H1 (cell line): Measurements from ENCODE around the gene GIMAP4. TPM values are rescaled to one million over a fixed set of nuclear protein-coding genes. Genes with fewer than 3 reads are reported as not detected.

Experiments
- CTCF ChIA-PET: fragments of 300-600 bp; sonication (Branson Sonifier 250); formaldehyde crosslinking; loops from one replicate; lab custom pipeline; 2021; ENCODE audit not compliant: partially characterized antibody; lab: Charles Lee
- POLR2A ChIA-PET: fragments of 300-600 bp; sonication (Branson Sonifier 250); formaldehyde crosslinking; loops from one replicate; lab custom pipeline; 2021; ENCODE audit warnings: inconsistent platforms; ENCODE audit not compliant: partially characterized antibody; lab: Charles Lee
- DNase-seq, 2 experiments: peaks; one replicate each; pipeline versions ENCODE4 v3.0.0 to v3.0.0-alpha.2; 2010 to 2022; ENCODE audit warnings: low spot score in 2 of 2, low read depth in 1 of 2, mixed read lengths in 1 of 2
- FAIRE-seq: peaks from 2 replicates; lab custom pipeline; 2011; peaks lifted over from hg19 to GRCh38; lab: Jason Lieb, UNC
- H2AFZ ChIP-seq: 2 replicates; pipeline ENCODE4 v1.8.1; 2012; ENCODE audit warnings: low read length, inconsistent platforms
- H2AK5ac ChIP-seq: 2 replicates; pipeline ENCODE4 v1.6.1; 2013; ENCODE audit warnings: low read depth, low read length
- H2BK120ac ChIP-seq: replicated peaks from 2 replicates; pipeline ENCODE3; 2013; ENCODE audit warnings: low read depth, low read length, inconsistent platforms
- H2BK12ac ChIP-seq: 2 replicates; pipeline ENCODE4 v1.6.1; 2013; ENCODE audit warnings: low read depth, low read length
- H2BK15ac ChIP-seq: 2 replicates; pipeline ENCODE4 v1.6.1; 2013; ENCODE audit warnings: low read length
- H2BK20ac ChIP-seq: 2 replicates; pipeline ENCODE4 v1.6.1; 2013; ENCODE audit warnings: low read length
- H2BK5ac ChIP-seq: 2 replicates; pipeline ENCODE4 v1.6.1; 2013; ENCODE audit warnings: low read depth, low read length
- H3K14ac ChIP-seq: 2 replicates; pipeline ENCODE4 v1.6.1; 2013; ENCODE audit warnings: inconsistent platforms; ENCODE audit not compliant: insufficient read length
- H3K18ac ChIP-seq: 2 replicates; pipeline ENCODE4 v1.6.1; 2013; ENCODE audit warnings: low read length; ENCODE audit errors: extremely low read depth
- H3K23ac ChIP-seq: 2 replicates; pipeline ENCODE4 v1.6.1; 2013; ENCODE audit warnings: inconsistent platforms; ENCODE audit not compliant: insufficient read length
- H3K23me2 ChIP-seq: 2 replicates; pipeline ENCODE4 v1.6.1; 2013; ENCODE audit warnings: low read depth, low read length
- H3K27ac ChIP-seq: 2 replicates; pipeline ENCODE4 v1.6.1; 2011; ENCODE audit warnings: low read depth, low read length, inconsistent platforms
- H3K27me3 ChIP-seq, 4 experiments: replicated peaks in 1 of 4; 1 replicate in 1 of 4; 2 replicates in 3 of 4; pipeline versions ENCODE4 v1.6.1 to v1.8.1; 2011 to 2013; ENCODE audit warnings: low read length in 3 of 4, mild to moderate bottlenecking in 3 of 4, inconsistent platforms in 2 of 4, mixed read lengths in 2 of 4, moderate library complexity in 1 of 4; ENCODE audit not compliant: control insufficient read depth in 3 of 4, insufficient read depth in 3 of 4; ENCODE audit errors: extremely low read depth in 1 of 4
- H3K36me3 ChIP-seq, 4 experiments: 2 replicates each; pipeline versions ENCODE4 v1.6.1 to v1.8.1; 2011 to 2013; ENCODE audit warnings: mild to moderate bottlenecking in 4 of 4, low read length in 3 of 4, moderate library complexity in 2 of 4, control low read depth in 1 of 4, inconsistent platforms in 1 of 4; ENCODE audit not compliant: insufficient read depth in 4 of 4, control insufficient read depth in 2 of 4
- H3K4ac ChIP-seq: replicated peaks from 2 replicates; pipeline ENCODE3; 2013; ENCODE audit warnings: low read length, low read depth, mixed read lengths, inconsistent platforms; ENCODE audit not compliant: insufficient read length
- H3K4me1 ChIP-seq, 4 experiments: replicated peaks in 1 of 4; 1 replicate in 1 of 4; 2 replicates in 3 of 4; pipeline versions ENCODE4 v1.6.1 to v1.8.1; 2011 to 2013; ENCODE audit warnings: low read length in 3 of 4, inconsistent platforms in 2 of 4, mixed read lengths in 1 of 4; ENCODE audit not compliant: insufficient read depth in 4 of 4, control insufficient read depth in 3 of 4
- H3K4me2 ChIP-seq, 2 experiments: 2 replicates each; pipeline versions ENCODE4 v1.6.1 to v1.8.1; 2011 to 2013; ENCODE audit warnings: low read depth in 2 of 2, low read length in 2 of 2, control low read depth in 1 of 2, inconsistent platforms in 1 of 2, mild to moderate bottlenecking in 1 of 2; ENCODE audit not compliant: insufficient read depth in 1 of 2
- H3K4me3 ChIP-seq, 4 experiments: fragments of 200-600, 300-600 bp in 1 of 4; sonication (generic), shearing (Covaris generic), sonication (Bioruptor Twin) in 1 of 4; 2 replicates each; pipeline versions ENCODE4 v1.5.1 to v1.8.1; 2011 to 2016; ENCODE audit warnings: low read length in 4 of 4, low read depth in 3 of 4, control low read depth in 2 of 4, inconsistent platforms in 2 of 4, mild to moderate bottlenecking in 2 of 4, mixed read lengths in 1 of 4, moderate library complexity in 1 of 4; ENCODE audit not compliant: insufficient read depth in 2 of 4; ENCODE audit errors: extremely low read depth in 1 of 4
- H3K56ac ChIP-seq: replicated peaks from 2 replicates; pipeline ENCODE3; 2013; ENCODE audit warnings: low read depth, mild to moderate bottlenecking, mixed read lengths, low read length, inconsistent platforms; ENCODE audit not compliant: insufficient read length
- H3K79me1 ChIP-seq: 2 replicates; pipeline ENCODE4 v1.6.1; 2013; ENCODE audit warnings: low read depth, low read length, control low read depth
- H3K79me2 ChIP-seq, 2 experiments: 2 replicates each; pipeline versions ENCODE4 v1.6.1 to v1.8.1; 2012 to 2013; ENCODE audit warnings: low read length in 2 of 2, mild to moderate bottlenecking in 2 of 2, inconsistent platforms in 1 of 2; ENCODE audit not compliant: insufficient read depth in 2 of 2, control insufficient read depth in 1 of 2
- H3K9ac ChIP-seq, 4 experiments: replicated peaks in 1 of 4; 1 replicate in 1 of 4; 2 replicates in 3 of 4; pipeline versions ENCODE4 v1.6.1 to v1.8.1; 2011 to 2013; ENCODE audit warnings: low read depth in 3 of 4, low read length in 3 of 4, control low read depth in 2 of 4, mild to moderate bottlenecking in 2 of 4, moderate library complexity in 2 of 4, inconsistent platforms in 1 of 4; ENCODE audit errors: extremely low read depth in 1 of 4
- H3K9me3 ChIP-seq, 2 experiments: 2 replicates each; pipeline versions ENCODE4 v1.6.1 to v1.8.1; 2012 to 2013; ENCODE audit warnings: mild to moderate bottlenecking in 2 of 2, moderate library complexity in 2 of 2, control low read depth in 1 of 2, inconsistent platforms in 1 of 2, low read depth in 1 of 2, low read length in 1 of 2, mixed read lengths in 1 of 2; ENCODE audit not compliant: insufficient read depth in 2 of 2
- H4K20me1 ChIP-seq, 2 experiments: replicated peaks in 1 of 2; 2 replicates each; pipeline versions ENCODE3 to v1.8.1; 2011 to 2013; ENCODE audit warnings: inconsistent platforms in 2 of 2, low read length in 2 of 2, mild to moderate bottlenecking in 1 of 2; ENCODE audit not compliant: insufficient read depth in 2 of 2, control insufficient read depth in 1 of 2
- H4K5ac ChIP-seq: 2 replicates; pipeline ENCODE4 v1.6.1; 2013; ENCODE audit warnings: low read length, low read depth, mixed read lengths, inconsistent platforms; ENCODE audit not compliant: insufficient read length
- H4K8ac ChIP-seq: 2 replicates; pipeline ENCODE4 v1.8.0; 2013; ENCODE audit warnings: mild to moderate bottlenecking, moderate library complexity, low read length, inconsistent platforms; ENCODE audit not compliant: insufficient read depth; ENCODE audit errors: extremely low read depth
- H4K91ac ChIP-seq: replicated peaks from 2 replicates; pipeline ENCODE3; 2013; ENCODE audit warnings: low read length, mixed read lengths, inconsistent platforms; ENCODE audit not compliant: insufficient read length
- BCL11A ChIP-seq, 2 experiments: IDR thresholded peaks; one replicate each; pipeline ENCODE4 v1.6.1; 2011; ENCODE audit warnings: low read depth in 2 of 2, low read length in 2 of 2, mild to moderate bottlenecking in 2 of 2
- BRCA1 ChIP-seq: IDR thresholded peaks from 2 replicates; pipeline ENCODE4 v1.6.1; 2012; ENCODE audit warnings: low read depth, low read length, improper control_type of control experiment
- CBX5 ChIP-seq: fragments of 300-800, 300-1000 bp; sonication (generic); IDR thresholded peaks from 2 replicates; pipeline ENCODE4 v1.7.1; 2016; ENCODE audit warnings: antibody characterized with exemption, low read length, low read depth
- CBX8 ChIP-seq: fragments of 300-800, 300-1000 bp; sonication (generic); IDR thresholded peaks from 2 replicates; pipeline ENCODE4 v1.7.1; 2016; ENCODE audit warnings: low read depth, low read length, borderline replicate concordance
- CHD1 ChIP-seq: IDR thresholded peaks from 2 replicates; pipeline ENCODE4 v1.6.1; 2012; ENCODE audit warnings: low read depth, low read length, improper control_type of control experiment
- CREB1 ChIP-seq: IDR thresholded peaks from 2 replicates; pipeline ENCODE4 v1.6.1; 2012; ENCODE audit warnings: inconsistent platforms
- GTF2F1 ChIP-seq: IDR thresholded peaks from 2 replicates; pipeline ENCODE4 v1.6.1; 2012; ENCODE audit warnings: low read depth, low read length, improper control_type of control experiment, borderline replicate concordance
- NRF1 ChIP-seq: IDR thresholded peaks from 2 replicates; pipeline ENCODE4 v1.6.1; 2011; ENCODE audit warnings: mild to moderate bottlenecking, low read depth, low read length, improper control_type of control experiment
- POLR2A ChIP-seq, 2 experiments: IDR thresholded peaks; 1 replicate in 1 of 2; 2 replicates in 1 of 2; pipeline ENCODE4 v1.6.1; 2011; ENCODE audit warnings: low read depth in 2 of 2, low read length in 2 of 2, mild to moderate bottlenecking in 2 of 2; ENCODE audit errors: control extremely low read depth in 1 of 2
- RXRA ChIP-seq: IDR thresholded peaks from 2 replicates; pipeline ENCODE4 v1.6.1; 2011; ENCODE audit warnings: low read depth, mild to moderate bottlenecking, low read length, moderate library complexity; ENCODE audit not compliant: insufficient read depth
- ZNF274 ChIP-seq: IDR thresholded peaks from 2 replicates; pipeline ENCODE4 v1.7.0; 2012; ENCODE audit warnings: low read length, borderline replicate concordance; ENCODE audit errors: extremely low read depth
- WGBS, 2 experiments: shearing (Covaris generic) in 1 of 2; methylation state at CpG; one replicate each; pipeline versions ENCODE4 v1.1.6 to v1.1.7; 2013 to 2015; ENCODE audit warnings: low lambda C conversion rate in 2 of 2, mixed read lengths in 2 of 2, inconsistent platforms in 1 of 2, low coverage in 1 of 2, missing lambda C conversion rate in 1 of 2; ENCODE audit not compliant: insufficient replicate concordance in 2 of 2, insufficient coverage in 1 of 2, insufficient read length in 1 of 2; ENCODE audit errors: extremely low coverage in 1 of 2, missing lambda C conversion rate in 1 of 2; 5-methylcytosine and 5-hydroxymethylcytosine counted together
- polyA plus RNA-seq, 7 experiments: library from polyadenylated mRNA; depleted of rRNA in 3 of 7; stranded (reverse) in 5 of 7; unstranded in 2 of 7; fragments of >200 nt in 5 of 7; fragments of 200-250 nt in 2 of 7; gene quantifications; 1 replicate in 5 of 7; 2 replicates in 1 of 7; 4 replicates in 1 of 7; pipeline versions ENCODE4 v1.2.1 to v1.2.3, GENCODE V29; 2011 to 2013; ENCODE audit warnings: missing spikeins in 2 of 7, mixed read lengths in 2 of 7
- total RNA-seq: library from RNA; stranded (reverse); fragmentation: NEBNext Ultra II Directional; extraction: Animal tissue kit (Norgen Biotek cat#: 25700); gene quantifications from 2 replicates; pipeline ENCODE4 v1.2.1, GENCODE V29; 2021
- TF ChIP-seq, protein P1 (sequence below): IDR thresholded peaks from 2 replicates; pipeline ENCODE4 v1.6.1; 2012; ENCODE audit warnings: low read length, inconsistent platforms

GIMAP4 gene
- total and polyA plus RNA-seq, 2 of the 8 experiments (the other 6 are each of a cell fraction or from before 2014, with no cell fraction given), result 0.20 to 0.22 TPM

DNA sequence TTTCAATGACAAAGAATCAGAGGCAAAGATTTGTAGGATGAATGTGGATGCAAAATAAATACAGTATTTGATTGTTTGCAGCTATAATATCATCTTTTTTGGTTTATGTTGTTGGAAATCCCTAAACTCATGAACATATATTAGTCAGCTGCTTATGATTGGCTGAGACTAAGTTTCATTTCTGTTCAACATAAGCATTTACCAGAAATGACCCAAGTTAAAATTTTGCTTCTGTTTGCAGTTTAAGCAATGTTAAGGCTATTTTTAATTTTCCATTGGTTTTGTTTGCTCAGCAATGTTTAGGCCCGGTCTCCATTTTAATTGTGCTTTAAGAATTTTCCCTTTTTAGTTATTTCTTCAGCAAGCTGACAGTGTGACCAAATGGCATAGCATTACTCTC is 43.0 kb downstream of the GIMAP4 start:
- Histone ChIP-seq H2BK12ac (no peak overlapping the region), H4K20me1 (no peaks in the 10 kb centered on the region), H3K9ac (no peak overlapping the region), H2BK5ac (no peak overlapping the region), H3K4ac (no peak overlapping the region), H2BK15ac (no peak overlapping the region), H3K79me2 (no peaks in the 10 kb centered on the region), H2AFZ (no peak overlapping the region), H2AK5ac (no peak overlapping the region), H4K8ac (no peak overlapping the region), H3K79me1 (no peaks in the 10 kb centered on the region), H3K4me3 (no peak overlapping the region), H2BK20ac (no peak overlapping the region), H4K91ac (no peak overlapping the region), H3K27ac (no peak overlapping the region), H4K5ac (no peak overlapping the region), H3K36me3 (no peaks in the 10 kb centered on the region), H3K9me3 (peaks cover 0 to 9% of the 10 kb centered on the region in 2 experiments; a peak in 2 of 4 replicates), H3K14ac (no peak overlapping the region), H3K4me1 (no peaks in the 10 kb centered on the region), H3K56ac (no peak overlapping the region), H3K23me2 (no peaks in the 10 kb centered on the region), H3K18ac (no peak overlapping the region), H3K23ac (no peak overlapping the region), H3K27me3 (no peaks in the 10 kb centered on the region), H3K4me2 (no peak overlapping the region), H2BK120ac (no peak overlapping the region)
- WGBS, 2 experiments, result 92% methylated on average over 1 of the region's 1 CpG; no CpG with 5 or more reads in 1 of the 2 experiments
- TF ChIP-seq ZNF274 (no peak), CREB1 (no peak), CBX5 (no peak), CHD1 (no peak), RXRA (no peak), NRF1 (no peak), BCL11A (IDR thresholded peaks at IDR 0.05; ENCODE audit: low read depth in 2 of 2, low read length in 2 of 2) (no peak), CBX8 (no peak), BRCA1 (no peak), POLR2A (IDR thresholded peaks at IDR 0.05; ENCODE audit: control extremely low read depth in 1 of 2, low read depth in 2 of 2, low read length in 2 of 2) (no peak), GTF2F1 (no peak)
- TF ChIP-seq, protein P1, sequence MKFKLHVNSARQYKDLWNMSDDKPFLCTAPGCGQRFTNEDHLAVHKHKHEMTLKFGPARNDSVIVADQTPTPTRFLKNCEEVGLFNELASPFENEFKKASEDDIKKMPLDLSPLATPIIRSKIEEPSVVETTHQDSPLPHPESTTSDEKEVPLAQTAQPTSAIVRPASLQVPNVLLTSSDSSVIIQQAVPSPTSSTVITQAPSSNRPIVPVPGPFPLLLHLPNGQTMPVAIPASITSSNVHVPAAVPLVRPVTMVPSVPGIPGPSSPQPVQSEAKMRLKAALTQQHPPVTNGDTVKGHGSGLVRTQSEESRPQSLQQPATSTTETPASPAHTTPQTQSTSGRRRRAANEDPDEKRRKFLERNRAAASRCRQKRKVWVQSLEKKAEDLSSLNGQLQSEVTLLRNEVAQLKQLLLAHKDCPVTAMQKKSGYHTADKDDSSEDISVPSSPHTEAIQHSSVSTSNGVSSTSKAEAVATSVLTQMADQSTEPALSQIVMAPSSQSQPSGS, result no peak
- no peak for DNase-seq
- POLR2A ChIA-PET, result interaction anchor here (0.9 kb wide), 1 partner anchor 11 kb away, joined by 3 read pairs; no protein-coding TSS in a partner anchor
- no peak for FAIRE-seq
- CTCF ChIA-PET, result no interaction called here
